HG03196 (cell line): ENCODE data around the gene BBS9.
"Not testable (repeated sequence)": the region's sequence is repeated elsewhere in the genome, so short reads cannot be mapped to it uniquely, and the experiment has no call there.

ENCODE experiments used
- ATAC-seq: cut with Tn5 transposase; IDR thresholded peaks from one replicate; pipeline ENCODE4 v1.9.1; 2021; ENCODE audit not compliant: unreplicated experiment

BBS9 gene

GRCh38 chr7:33485747-33486493, 356.6 kb downstream of the BBS9 start:
- no peak for ATAC-seq

- ATAC-seq, result no peak
Observed at GRCh38 chr7:33486633-33487032, 357.3 kb downstream of the BBS9 start.

- ATAC-seq, result no peak
Observed at GRCh38 chr7:33487998-33488682, 358.8 kb downstream of the BBS9 start.

- ATAC-seq, result no peak
Observed at GRCh38 chr7:33494474-33494873, 365.1 kb downstream of the BBS9 start.

- no peak for ATAC-seq
Observed at GRCh38 chr7:33495207-33495606, 365.8 kb downstream of the BBS9 start.

- ATAC-seq, result no peak
Observed at GRCh38 chr7:33497051-33497450, 367.7 kb downstream of the BBS9 start.

GRCh38 chr7:33500703-33501701, 371.6 kb downstream of the BBS9 start:
- ATAC-seq, result no peak

- ATAC-seq, result no peak
Observed at GRCh38 chr7:33503014-33503413, 373.6 kb downstream of the BBS9 start.

- no peak for ATAC-seq
Observed at GRCh38 chr7:33503736-33504135, 374.4 kb downstream of the BBS9 start.

- no peak for ATAC-seq
Observed at GRCh38 chr7:33504266-33504665, 374.9 kb downstream of the BBS9 start.

GRCh38 chr7:33509206-33509605, 379.8 kb downstream of the BBS9 start:
- ATAC-seq, result no peak

- ATAC-seq, result no peak
Observed at GRCh38 chr7:33511778-33512177, 382.4 kb downstream of the BBS9 start.

GRCh38 chr7:33516568-33516967, 387.2 kb downstream of the BBS9 start:
- no peak for ATAC-seq

GRCh38 chr7:33517191-33517590, 387.8 kb downstream of the BBS9 start:
- no peak for ATAC-seq

- ATAC-seq, result not testable (repeated sequence)
Observed at GRCh38 chr7:33527008-33527407, 397.6 kb downstream of the BBS9 start.

GRCh38 chr7:33527613-33528012, 398.2 kb downstream of the BBS9 start:
- ATAC-seq, result not testable (repeated sequence)

- ATAC-seq, result no peak
Observed at GRCh38 chr7:33529070-33529469, 399.7 kb downstream of the BBS9 start.

GRCh38 chr7:33530664-33531063, 401.3 kb downstream of the BBS9 start:
- no peak for ATAC-seq

- ATAC-seq, result no peak
Observed at GRCh38 chr7:33531888-33532287, 402.5 kb downstream of the BBS9 start.

- no peak for ATAC-seq
Observed at GRCh38 chr7:33534833-33535232, 405.5 kb downstream of the BBS9 start.

- no peak for ATAC-seq
Observed at GRCh38 chr7:33535989-33536388, 406.6 kb downstream of the BBS9 start.
